Peyer's patch (tissue), 4 donors: ENCODE data around the gene ITM2C. TPM values are rescaled to one million over a fixed set of nuclear protein-coding genes. Genes with fewer than 3 reads are reported as not detected.

Experiments used
- DNase-seq, 3 donors: peaks; one replicate each; pipeline ENCODE4 v3.0.0-alpha.2; 2017 to 2019
- H3K27ac ChIP-seq, 4 donors: fragments of 200-600 bp; sonication (generic); one replicate each; pipeline ENCODE4 v1.5.1; 2016 to 2019
- H3K27me3 ChIP-seq, 2 donors: fragments of 200-600 bp; sonication (generic); one replicate each; pipeline ENCODE4 v1.5.1; 2019
- H3K36me3 ChIP-seq, 3 donors: fragments of 200-600 bp; sonication (generic); one replicate each; pipeline ENCODE4 v1.5.1; 2016 to 2019
- H3K4me1 ChIP-seq, 4 donors: fragments of 200-600 bp; sonication (generic); one replicate each; pipeline ENCODE4 v1.5.1; 2016 to 2019
- H3K4me3 ChIP-seq, 4 donors: fragments of 200-600 bp; sonication (generic); 1 replicate in 3 of 4; 2 replicates in 1 of 4; pipeline ENCODE4 v1.5.1; 2016 to 2019; ENCODE audit warnings: mild to moderate bottlenecking in 1 of 4
- H3K9me3 ChIP-seq, 4 donors: fragments of 200-600 bp; sonication (generic); one replicate each; pipeline ENCODE4 v1.5.1; 2016 to 2019; ENCODE audit warnings: mild to moderate bottlenecking in 1 of 4
- CTCF ChIP-seq, 6 experiments: fragments of 450-650 bp in 4 of 6; fragments of 200-600 bp in 2 of 6; sonication (generic) in 1 of 6; IDR thresholded peaks; one replicate each; pipeline ENCODE4 v1.5.1; 2017 to 2019; ENCODE audit warnings: antibody characterized with exemption in 6 of 6, mild to moderate bottlenecking in 3 of 6, moderate library complexity in 1 of 6
- POLR2A ChIP-seq, 2 donors: fragments of 450-650 bp; IDR thresholded peaks; one replicate each; pipeline ENCODE4 v1.5.1; 2017; ENCODE audit warnings: antibody characterized with exemption in 2 of 2, mild to moderate bottlenecking in 2 of 2, moderate library complexity in 2 of 2
- total RNA-seq, 4 donors: library from RNA; depleted of rRNA; stranded (reverse); fragments of >200 nt; gene quantifications; one replicate each; pipeline ENCODE4 v1.1.0, GENCODE V29; 2016

ITM2C gene
- total RNA-seq, 4 donors from 2014 or later: 69.3 to 710 (median 610) TPM

- H3K9me3 ChIP-seq: no peaks in the 10 kb centered on the region
- H3K4me3 ChIP-seq: no peak overlapping the region
- H3K27me3 ChIP-seq: no peaks in the 10 kb centered on the region
- TF ChIP-seq CTCF (IDR thresholded peaks at IDR 0.05) (no peak), POLR2A (IDR thresholded peaks at IDR 0.05) (no peak)
- no peaks in the 10 kb centered on the region for H3K36me3 ChIP-seq
- H3K4me1 ChIP-seq: peaks cover 0 to 1% (median 0%) of the 10 kb centered on the region in 4 donors
- no peak overlapping the region for H3K27ac ChIP-seq
- peak in 1 of 3 donors; percentile 34 for DNase-seq
These were observed 55.4 kb downstream of the ITM2C start for GRCh38 chr2:230920167-230920566.

GRCh38 chr2:230921806-230922595 is 57.3 kb downstream of the ITM2C start:
- Histone ChIP-seq H3K4me3 (no peak overlapping the region), H3K27ac (peak overlapping the region in 1 of 4 donors; percentile 28), H3K36me3 (no peaks in the 10 kb centered on the region), H3K27me3 (no peaks in the 10 kb centered on the region), H3K4me1 (peaks cover 0 to 6% (median 0%) of the 10 kb centered on the region in 4 donors), H3K9me3 (no peaks in the 10 kb centered on the region)
- TF ChIP-seq CTCF (IDR thresholded peaks at IDR 0.05): no peak
- peak in 2 of 3 donors; percentile 28 to 47 for DNase-seq

- TF ChIP-seq POLR2A (IDR thresholded peaks at IDR 0.05): no peak
- no peak for TF ChIP-seq CTCF (IDR thresholded peaks at IDR 0.05)
- DNase-seq: peak in 2 of 3 donors; percentile 42 to 44
- Histone ChIP-seq H3K27ac (peak overlapping the region in 1 of 4 donors; percentile 68), H3K4me1 (peaks cover 0 to 6% (median 0%) of the 10 kb centered on the region in 4 donors), H3K36me3 (no peaks in the 10 kb centered on the region), H3K27me3 (no peaks in the 10 kb centered on the region), H3K9me3 (no peaks in the 10 kb centered on the region), H3K4me3 (peak overlapping the region in 2 of 4 donors; percentile 3 to 37)
These were observed 58.4 kb downstream of the ITM2C start for GRCh38 chr2:230922951-230923717.

- peak overlapping the region in 2 of 4 donors; percentile 66 to 68 for H3K27ac ChIP-seq
- H3K36me3 ChIP-seq: no peaks in the 10 kb centered on the region
- H3K27me3 ChIP-seq: no peaks in the 10 kb centered on the region
- H3K4me1 ChIP-seq: peaks cover 0 to 6% (median 0%) of the 10 kb centered on the region in 4 donors
- DNase-seq: peak in 1 of 3 donors; percentile 44
- no peaks in the 10 kb centered on the region for H3K9me3 ChIP-seq
- no peak for TF ChIP-seq POLR2A (IDR thresholded peaks at IDR 0.05)
- TF ChIP-seq CTCF (IDR thresholded peaks at IDR 0.05): no peak
- peak overlapping the region in 3 of 4 donors; percentile 37 to 46 (median 44) for H3K4me3 ChIP-seq
These were observed 59.3 kb downstream of the ITM2C start for GRCh38 chr2:230924092-230924469.

- Histone ChIP-seq H3K4me3 (peak within 1 kb of the TSS; percentile 29 to 46 (median 40)), H3K9me3 (no peaks in the 10 kb centered on the region), H3K27me3 (no peaks in the 10 kb centered on the region), H3K4me1 (peaks cover 0 to 6% (median 0%) of the 10 kb centered on the region in 4 donors), H3K36me3 (no peaks in the 10 kb centered on the region), H3K27ac (peak within 1 kb of the TSS in 3 of 4 donors; percentile 15 to 68 (median 66))
- TF ChIP-seq CTCF (IDR thresholded peaks at IDR 0.05) (peak; percentile 22 to 50 (median 31)), POLR2A (IDR thresholded peaks at IDR 0.05) (peak in 1 of 2 donors; percentile 35)
- peak; percentile 52 to 83 (median 74) for DNase-seq
These were observed 60.0 kb downstream of the ITM2C start, which contains the start of gene GPR55 for GRCh38 chr2:230924470-230925341. TSS of gene GPR55 (minus strand) at chr2:230925242. CDS start at chr2:230910962, 14,280 bp downstream.
